DMS153 treated with DMSO at 0.1 percent for 48 hours (cell line): ENCODE data around the gene MRPL36.
"Not testable (repeated sequence)": the region's sequence is repeated elsewhere in the genome, so short reads cannot be mapped to it uniquely, and the experiment has no call there.

ENCODE experiments used
- DNase-seq: peaks from one replicate; lab custom pipeline; 2025; ENCODE audit not compliant: unreplicated experiment; lab: John Stamatoyannopoulos, UW

MRPL36 gene

DNA sequence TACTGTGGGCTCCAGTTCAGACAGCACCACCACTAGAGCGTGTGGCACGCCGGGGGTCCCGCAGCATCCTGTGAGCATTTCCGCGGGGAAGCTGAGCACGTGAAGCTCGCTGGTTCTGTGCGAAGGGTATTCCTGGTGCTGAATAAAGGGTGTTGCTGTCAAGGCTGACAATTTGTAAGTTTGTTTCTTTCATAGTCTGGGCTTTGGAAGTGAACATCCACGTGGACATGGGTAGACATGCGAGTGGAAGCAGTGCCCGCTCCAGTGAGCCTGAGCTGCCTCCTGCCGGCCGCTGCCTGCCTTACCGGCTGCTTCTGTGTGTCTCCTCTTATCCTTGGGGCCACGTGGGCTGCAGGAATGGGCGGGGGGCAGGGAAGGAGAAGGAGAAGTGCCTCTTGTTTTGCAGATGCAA, 16.2 kb upstream of the MRPL36 start:
- DNase-seq, result no peak

DNA sequence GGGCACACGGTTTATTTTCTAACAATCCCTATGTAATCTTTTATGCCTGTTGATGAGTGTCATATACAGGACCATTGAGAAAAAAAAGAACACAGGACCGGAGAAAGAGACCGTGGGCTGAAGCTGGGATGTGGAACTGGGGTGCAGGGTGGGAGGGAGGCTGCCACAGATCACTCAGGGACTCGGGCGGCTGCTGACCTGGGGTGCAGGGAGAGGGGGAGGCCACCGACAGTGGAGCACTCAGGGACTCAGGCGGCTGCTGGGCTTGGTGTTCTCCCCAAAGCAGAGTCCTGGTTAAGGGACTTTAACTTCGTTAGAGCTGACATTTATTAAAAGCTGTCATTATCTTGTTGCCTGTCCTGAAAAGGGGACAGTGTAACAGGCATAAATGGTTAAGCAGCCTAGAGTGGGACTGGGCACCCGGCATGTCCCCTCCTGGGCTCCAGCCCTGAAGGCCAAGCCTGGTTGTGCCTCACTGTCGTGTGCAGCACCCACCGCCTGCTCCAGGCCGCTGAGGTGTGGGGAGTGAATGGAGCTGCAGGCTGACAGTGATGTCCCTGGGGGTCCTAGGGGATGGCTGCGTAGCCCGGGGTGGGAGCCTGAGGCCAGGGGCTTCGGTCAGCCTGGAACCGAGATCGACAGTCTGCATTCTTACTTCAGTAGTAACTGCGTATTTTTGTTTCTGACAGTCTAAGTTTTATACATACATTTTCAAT, 15.6 kb upstream of the MRPL36 start:
- no peak for DNase-seq

DNA sequence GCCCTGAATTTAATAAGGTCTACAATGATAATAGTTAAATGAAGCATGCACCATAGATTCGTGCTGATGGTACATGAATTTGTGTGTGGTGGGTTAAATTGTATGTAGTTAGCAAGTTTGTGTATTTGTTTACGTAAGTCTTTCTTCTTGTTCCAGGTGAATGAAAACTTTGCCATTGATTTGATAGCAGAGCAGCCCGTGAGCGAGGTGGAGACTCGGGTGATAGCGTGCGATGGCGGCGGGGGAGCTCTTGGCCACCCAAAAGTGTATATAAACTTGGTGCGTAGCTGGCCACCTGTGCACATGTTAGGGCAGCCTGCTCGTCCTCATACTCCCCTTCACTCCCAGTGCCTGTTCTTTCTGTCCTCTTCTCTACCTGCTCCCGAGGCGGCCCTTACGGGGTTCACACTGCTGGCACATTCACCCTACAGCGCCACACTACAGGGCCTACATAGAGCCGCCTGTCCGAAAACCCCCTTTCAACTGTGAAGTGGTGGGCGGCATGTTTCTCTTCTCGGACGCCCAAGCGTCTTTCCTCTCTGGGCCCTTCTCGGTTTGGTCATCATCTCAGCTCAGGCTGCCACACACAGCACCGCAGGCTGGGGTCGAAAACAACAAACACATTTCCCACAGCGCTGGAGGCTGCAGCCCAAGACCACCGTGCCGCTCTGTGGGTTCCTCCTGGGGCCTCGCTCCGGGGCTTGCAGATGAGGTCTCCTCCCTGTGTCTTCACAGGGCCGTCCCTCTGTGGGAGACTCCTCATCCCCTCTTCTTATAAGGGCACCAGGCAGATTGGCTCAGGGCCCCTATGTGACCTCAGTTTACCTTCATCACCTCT, 14.8 kb upstream of the MRPL36 start:
- DNase-seq, result no peak

DNA sequence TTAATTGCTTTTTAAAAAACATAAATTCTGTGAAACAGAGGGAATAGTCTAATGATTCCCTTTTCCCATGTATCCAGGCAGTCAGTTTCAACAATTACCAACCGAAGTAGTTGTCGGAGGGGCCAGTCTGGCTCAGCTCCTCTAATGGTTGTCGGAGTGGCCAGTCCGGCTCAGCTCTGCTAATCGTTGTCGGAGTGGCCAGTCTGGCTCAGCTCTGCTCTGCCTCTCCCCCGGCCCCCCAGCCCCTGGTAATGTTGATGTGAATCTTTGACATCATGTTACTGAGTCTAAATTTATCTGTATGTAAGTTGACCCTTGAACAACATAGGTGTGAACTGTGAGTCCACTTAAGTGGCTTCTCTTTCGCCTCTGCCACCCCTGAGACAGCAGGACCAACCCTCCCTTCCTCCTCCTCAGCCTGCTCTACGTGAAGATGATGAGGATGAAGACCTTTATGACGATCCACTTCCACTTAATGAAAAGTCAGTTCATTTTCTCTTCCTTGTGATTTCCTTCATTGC, 11.0 kb upstream of the MRPL36 start:
- no peak for DNase-seq

DNA sequence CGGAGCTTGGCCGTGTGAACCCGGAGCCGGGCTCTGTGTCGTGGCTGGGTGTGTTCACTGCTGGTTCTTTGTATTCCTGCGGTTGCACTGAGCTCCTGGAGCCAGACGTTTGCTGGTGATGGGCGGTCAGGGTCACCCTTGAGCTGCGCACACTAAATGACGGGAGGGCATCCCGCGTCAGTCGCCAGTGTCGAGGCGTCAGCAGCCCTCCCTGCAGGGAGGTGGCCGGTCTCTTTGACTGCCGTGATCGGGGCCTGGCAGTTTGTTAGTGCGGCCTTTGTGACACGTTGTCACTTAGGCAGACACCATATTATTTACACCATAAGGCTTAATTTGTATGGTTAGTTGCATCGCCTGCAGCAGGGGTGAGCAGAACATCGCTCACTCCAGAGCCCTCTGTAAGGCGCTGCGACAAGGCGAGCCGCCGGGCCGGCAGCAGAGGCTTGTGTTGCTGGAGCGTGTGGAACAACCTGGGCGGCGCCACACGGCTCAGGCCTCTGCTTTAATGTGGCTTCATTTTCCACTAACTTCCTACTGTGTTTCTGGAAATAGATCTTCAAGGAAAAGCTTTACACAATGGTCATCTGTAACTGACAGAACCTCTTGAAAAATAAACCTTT, 9.9 kb upstream of the MRPL36 start:
- no peak for DNase-seq

DNA sequence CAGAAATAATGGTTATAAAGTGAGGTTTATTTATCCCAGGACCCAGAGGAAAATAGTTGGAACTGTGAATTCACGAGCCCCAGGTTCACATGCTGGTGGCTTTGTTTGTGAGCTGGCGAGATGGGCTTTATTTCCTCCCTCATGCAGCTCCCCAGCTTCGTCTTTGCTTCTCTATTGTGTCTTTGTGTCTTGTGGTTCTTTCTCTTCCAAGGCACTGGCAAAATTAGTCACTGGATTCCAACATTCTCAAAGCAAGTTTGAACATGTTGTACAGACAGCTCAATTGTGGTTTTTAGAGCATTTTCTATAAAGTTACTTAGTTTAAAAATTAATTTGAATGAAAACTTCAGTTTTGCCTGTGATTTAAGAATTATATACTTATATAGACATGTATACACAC, 8.8 kb upstream of the MRPL36 start:
- DNase-seq, result no peak

DNA sequence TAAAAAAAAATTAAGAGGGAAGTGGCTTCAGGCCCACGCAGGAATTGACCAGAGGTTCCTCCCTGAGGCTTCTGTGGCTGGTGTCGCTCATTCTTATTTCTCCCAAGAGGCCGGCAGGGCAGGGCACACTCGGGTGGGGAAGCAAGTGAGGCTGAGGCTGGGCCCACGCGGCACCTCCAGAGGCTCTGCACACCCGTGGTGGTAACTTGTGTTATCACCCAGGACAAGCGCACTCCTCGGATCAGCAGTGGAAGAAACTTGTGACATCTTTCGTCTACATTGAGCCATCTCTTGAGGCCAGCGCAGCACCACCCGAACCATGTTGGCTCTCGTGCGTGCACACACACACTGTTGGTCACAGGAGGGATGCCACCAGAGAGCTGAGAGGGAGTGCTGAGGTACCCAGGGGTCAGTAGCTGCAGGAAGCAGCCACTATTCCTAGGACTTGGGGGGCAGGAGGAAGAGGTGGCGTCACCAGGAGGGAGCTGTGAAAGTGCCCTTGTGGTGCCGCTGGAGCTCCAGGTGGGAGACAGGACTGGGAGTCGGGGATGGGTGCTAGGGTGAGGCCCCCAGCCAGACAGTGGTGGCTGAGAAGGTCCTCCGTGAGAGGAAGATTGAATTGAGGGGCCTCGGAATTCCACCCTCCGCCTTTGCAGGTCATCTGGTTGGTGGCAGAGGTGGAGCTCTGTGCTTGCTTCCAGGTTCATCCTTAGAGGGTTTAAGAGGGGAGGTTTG, 8.0 kb upstream of the MRPL36 start:
- DNase-seq, result no peak

DNA sequence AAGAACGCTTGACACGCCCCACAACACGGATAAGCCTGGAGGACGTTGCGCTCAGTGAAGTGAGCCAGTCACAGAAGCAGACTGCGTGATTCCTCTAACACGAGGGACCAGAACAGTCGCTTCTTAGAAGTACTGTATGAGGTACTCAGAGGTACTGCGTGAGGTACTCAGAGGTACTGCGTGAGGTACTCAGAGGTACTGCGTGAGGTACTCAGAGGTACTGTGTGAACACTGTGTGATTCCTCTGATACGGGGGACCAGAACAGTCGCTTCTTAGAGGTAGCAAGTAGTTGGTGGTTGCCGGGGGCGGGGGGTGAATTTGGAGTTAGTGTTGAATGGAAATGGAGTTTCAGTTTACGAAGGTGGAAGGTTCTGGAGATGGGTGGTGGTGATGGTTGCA, 7.3 kb upstream of the MRPL36 start:
- no peak for DNase-seq

DNA sequence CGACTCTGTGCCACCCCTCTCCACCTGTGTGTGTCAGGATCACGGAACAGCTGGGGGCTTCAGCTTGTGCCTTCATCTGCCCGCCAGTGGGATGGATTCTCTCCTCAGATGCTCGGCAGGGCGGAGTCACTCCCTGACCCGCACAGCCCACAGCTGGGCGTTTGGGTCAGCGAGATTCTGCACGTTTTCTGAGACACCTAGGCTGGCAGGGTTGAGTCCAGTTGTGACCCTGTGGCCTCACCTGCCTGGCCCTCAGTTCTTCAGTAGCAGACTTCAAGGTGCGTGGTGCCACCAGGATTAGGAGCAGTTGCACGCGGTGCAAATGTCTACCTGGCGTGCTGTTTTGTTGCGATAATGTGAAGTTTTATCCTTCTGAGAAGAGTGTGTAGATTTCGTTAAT, 6.6 kb upstream of the MRPL36 start:
- DNase-seq, result no peak

DNA sequence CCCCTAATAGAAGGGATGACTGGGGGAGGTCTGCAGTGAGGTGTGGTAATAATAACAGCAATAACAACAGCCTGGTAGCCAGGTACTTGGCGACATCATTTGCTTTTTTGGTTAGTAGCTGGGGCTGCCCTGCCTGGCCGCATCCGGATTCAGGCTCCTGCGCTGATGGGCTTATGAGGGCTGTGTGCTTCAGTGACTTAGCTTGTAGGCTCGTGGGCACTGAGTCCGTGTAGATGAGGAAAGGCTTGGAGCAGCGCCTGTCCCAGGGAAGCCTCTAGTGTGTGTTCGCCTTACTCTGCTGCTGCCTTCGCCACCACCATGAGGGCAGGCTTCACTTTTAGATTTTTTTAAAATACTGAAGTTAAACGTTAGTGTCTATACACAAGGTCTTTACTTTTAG, 6.1 kb upstream of the MRPL36 start:
- no peak for DNase-seq

DNA sequence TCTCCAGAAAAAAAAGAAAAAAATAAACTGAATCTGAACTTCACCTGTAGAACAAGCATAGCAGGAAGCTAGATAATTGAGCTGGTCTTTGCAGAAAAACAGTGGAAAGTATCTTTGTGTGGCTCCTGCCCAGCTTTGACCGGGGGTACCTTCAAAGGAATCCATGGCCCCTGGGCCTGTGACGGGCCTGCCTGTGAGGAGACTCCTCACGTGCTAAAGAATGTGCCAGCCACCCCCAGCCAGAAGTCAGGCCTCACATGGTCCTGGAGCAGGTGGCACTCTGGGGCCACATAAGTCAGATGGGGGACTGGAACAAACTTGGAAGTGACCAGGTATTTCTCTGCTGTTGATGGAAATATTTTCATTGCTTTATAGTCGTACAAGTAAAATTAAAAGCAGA, 5.7 kb upstream of the MRPL36 start:
- no peak for DNase-seq

DNA sequence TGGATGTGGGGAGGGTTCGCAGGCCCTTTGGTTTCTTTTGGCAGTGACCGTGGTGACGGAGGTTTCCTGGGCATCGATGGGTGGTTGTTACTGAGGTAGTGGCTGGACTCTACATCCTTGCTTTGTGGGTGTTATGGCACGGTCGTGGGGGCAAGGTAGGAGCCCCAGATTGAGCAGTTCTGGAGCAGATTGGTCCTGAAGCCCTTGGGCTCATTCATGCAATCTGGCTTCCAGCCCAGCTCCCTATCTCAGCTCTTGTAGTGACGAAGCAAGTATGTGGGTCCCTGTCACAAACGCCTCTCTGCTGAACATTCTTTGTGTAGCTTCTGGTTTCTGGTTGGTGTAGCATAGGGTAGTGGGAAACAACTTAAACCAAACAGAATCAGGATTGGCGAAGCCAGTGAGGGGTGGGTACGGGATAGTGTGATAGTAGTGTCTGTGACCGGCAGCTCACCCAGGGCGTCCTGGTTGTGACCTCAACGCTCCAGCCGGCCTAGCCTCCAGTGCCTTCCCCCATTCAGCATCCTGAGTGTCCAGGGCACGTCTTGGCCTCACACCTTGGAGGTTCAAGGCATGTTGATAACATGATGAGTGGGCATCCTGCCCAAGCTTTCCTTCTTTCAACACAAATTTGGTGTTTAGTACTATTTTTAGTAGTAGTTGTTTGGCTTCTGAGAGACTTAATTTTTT, 4.5 kb upstream of the MRPL36 start:
- DNase-seq, result no peak

DNA sequence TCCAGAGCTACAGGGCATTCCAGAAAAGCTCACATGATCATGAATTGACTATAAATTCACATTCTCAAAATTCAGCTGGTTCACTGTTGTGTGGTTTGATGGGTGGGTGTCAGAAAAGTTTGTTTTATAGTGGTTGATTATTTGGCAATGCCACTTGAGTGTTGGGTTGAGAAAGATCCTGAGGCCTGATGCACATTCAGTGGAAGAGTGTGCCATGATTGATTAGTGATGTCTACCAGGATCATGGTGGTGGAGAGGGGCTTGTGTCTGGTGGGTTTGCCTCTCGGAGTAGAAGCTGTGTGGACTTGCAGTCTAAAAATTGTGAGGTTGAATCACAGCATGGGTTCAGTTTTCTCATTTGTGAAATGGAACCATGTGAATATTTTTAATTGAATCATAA, 3.6 kb upstream of the MRPL36 start:
- no peak for DNase-seq

DNA sequence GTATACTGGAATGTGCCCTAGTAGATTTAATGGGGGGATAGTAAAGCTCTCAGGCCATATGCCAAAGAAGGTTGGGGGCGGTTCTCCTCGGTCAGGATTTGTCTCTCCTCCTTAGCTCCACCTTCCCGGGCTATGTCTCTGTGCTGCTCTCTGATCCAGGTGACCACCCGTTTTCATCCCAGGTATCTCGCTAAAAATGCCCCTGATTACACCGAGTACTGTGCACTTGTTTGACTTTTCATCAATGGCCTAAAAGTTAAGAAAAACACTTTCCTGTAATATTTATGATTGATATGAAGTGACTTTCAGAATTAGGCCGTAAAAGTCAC, 2.3 kb upstream of the MRPL36 start:
- DNase-seq, result no peak

DNA sequence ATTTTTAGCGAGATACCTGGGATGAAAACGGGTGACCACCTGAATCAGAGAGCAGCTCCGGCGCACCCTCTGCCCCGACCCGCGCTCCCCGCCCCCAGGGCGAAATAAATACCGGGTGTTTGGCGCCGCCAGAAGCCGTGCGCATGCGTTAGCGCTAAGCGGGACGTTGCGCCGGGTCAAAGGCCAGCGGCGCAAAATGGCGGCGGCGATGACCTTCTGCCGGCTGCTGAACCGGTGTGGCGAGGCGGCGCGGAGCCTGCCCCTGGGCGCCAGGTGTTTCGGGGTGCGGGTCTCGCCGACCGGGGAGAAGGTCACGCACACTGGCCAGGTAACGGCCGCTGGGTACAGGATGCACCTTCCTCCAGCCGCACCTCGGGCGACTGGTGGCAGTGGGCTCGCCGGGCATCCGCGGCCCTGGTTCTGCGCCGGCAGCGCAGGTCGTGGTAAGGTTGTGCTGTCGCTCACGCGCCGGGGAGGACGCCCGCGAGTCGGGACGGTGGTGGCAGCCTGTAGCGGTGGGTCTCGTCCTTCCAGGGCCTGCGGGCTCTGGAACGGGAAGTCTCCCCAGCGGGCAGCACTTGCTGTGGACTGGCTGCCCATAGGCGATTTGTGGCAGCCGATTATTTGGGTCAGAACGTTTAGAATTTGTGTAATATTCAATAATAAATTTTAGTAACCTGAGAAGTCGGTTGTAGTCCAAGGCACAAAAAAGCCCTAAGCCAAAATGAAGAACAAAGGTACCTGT, 1.8 kb upstream of the MRPL36 start, which contains the start of gene NDUFS6:
TSS of gene NDUFS6 (plus strand) at position 186 of the 745 bp plus-strand sequence. CDS start at position 197, 11 bp downstream.
- peak; percentile 69 for DNase-seq

DNA sequence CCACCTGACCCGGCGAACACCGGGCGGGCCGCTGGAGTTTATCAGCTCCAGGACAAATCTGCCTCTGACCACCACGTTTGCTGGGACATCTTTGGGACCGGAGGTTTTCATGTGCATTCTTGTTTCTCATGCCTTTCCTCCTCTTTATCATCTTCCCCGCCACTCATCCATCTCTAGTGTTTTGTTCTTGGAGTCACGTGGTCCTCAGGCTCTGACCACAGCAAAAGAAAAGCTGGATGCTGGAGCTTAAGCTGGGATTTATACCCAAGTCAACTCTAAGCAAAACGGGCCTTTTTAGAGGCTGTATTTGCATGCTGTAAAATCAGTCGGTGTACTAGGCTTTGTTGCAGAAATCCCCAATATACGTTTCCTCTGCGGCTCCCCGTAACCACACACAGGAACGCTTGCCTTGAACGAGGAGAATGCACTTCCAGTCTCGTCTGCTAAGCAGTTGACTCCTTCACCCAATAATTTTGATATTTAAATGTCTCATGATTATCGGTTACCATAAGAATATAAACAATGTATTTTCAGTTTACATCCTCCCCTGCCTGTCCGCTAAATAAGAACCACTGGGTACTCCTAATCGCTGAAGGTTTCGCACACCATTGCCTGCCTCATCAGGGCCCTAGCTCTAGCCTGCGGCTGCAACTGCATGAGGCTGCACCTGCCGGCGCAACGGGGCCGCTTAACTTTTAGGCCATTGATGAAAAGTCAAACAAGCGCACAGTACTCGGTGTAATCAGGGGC, 1.0 kb upstream of the MRPL36 start:
- peak; percentile 69 for DNase-seq

DNA sequence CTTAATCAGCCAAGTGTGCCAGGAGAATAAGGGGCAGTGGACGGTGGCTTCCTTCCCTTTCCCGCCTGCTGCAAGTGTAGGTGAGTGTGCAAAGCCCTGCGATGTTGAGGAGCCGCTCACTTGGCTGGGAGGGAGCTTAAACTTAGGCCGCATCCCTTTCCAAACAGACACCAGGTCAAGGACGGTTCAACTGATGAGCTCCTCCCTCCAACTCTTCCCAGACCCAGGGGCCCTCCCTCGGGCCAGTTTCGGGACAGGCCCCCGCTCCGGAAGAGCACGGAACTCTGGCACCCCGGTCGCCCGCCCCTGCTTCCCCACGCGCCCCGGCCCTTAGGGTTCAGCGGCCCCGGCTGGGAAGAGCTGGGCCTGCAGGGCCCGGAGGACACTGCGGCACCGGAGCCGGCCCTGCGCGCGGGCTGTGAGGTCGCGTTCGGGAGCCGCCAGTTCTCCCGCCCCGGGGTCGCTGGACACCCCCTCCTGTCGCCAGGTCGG, 481 bp downstream of the MRPL36 start:
- DNase-seq, result no peak

DNA sequence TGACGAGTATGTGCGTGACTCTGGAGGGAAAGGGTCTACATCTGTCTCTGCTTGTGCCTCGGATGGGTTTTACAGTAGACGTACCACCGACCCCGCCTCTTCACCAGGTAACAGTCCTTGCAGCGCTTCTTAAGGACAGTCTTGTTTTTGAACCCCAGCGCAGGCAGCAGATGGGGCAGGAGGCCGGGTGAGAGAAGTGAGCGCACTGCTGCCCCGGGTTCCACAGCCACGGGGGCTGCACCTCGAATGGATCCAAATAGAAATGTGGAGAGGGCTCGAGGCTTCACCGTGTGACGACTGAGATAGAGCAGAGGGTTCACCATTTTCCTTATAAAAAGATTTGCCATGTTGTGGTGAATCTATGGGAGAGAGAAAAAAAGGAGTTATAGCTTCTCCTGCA, 1.0 kb downstream of the MRPL36 start:
- DNase-seq, result not testable (repeated sequence)

DNA sequence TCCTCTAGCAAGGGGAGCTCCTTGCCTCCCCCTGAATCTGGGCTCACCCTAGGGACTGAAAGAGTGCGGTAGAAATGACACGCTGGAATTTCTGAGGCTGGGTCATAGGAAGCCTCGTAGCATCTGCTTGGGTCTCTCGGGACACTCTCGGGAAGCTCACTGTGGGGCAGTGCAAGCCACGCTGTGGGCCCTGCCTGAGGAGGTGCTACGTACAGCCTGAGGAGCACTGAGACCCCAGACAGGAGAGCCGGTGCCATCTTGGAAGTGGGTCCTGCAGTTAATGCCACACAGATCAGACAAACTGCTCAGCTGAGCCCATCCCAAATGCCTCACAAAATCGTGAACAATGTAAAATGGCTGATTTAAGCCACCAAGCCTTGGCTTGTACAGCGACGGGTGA, 1.8 kb downstream of the MRPL36 start:
- DNase-seq, result no peak
